Skin epidermis (tissue), 12 donors: ENCODE results near the gene IKZF2.
"Not testable (repeated sequence)": the region's sequence is repeated elsewhere in the genome, so short reads cannot be mapped to it uniquely, and the experiment has no call there.

Experiments
- H3K27ac ChIP-seq, 21 experiments: fragments of 200-600 bp; sonication (generic) in 11 of 21; one replicate each; pipeline ENCODE4 v1.5.0; 2020; ENCODE audit warnings: mild to moderate bottlenecking in 3 of 21, inconsistent platforms in 2 of 21, moderate library complexity in 2 of 21
- H3K4me3 ChIP-seq, 7 experiments: fragments of 200-600 bp; sonication (generic) in 2 of 7; one replicate each; pipeline ENCODE4 v1.5.0; 2020; ENCODE audit warnings: inconsistent platforms in 2 of 7, mild to moderate bottlenecking in 2 of 7, moderate library complexity in 1 of 7

IKZF2 gene

DNA sequence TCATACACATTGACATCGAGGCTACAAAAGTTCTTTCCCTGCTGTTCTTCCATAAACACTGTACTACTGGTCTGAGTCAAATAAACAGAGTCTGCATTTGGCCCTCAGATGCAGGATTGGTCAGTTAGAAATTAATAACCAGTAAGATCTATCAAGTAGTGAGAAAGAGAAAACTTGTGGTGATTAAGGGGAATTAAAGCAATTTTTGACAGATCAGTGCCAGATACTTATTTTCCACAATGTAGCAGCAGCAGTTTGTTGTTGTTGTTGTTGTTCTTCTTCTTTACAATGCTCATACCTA, 85.0 kb downstream of the IKZF2 start:
- Histone ChIP-seq H3K27ac (peak overlapping the region in 6 of 21 experiments; percentile 11 to 60 (median 44)), H3K4me3 (peak overlapping the region in 1 of 7 experiments; percentile 18)

DNA sequence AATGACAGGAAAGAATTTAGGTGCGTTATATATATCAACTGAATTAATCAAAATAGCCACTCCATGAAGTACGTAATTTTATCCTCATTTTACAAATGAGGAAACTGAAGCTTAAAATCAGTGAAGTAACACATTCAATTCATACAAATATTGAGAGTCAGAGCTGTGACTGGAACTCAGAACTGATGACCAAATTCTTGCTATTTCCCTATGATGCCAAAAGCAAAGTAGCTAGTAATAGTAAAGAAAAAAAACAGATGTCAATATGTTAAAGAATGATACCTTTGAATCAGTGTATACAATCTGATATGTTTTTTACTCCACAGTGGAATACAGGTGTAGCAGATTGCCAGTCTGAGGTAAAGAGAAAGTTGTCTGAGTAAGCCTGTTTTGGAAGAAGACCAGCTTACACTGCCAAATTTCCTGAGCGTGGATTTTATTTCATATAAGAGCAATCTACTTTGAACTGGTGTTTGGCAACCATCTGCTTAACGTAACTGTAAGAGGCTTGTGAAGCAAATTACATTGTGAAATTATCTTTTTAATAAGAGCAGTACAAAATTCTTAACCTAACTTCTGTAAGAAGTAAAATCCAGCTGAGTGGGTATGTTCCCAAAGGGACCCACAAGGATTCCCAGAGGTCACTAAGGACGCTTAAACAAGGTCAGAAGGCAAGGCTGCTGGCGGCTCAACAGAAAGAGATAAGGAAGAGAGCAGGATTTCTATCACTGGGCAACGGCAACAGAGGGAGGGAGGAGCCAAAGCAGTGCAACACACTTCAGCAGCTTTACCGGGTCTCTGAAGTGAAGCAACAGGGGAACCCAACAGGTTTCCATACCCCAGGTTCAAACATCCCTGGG, 85.6 kb downstream of the IKZF2 start:
- H3K4me3 ChIP-seq, result peak overlapping the region in 1 of 7 experiments; percentile 18
- H3K27ac ChIP-seq, result peak overlapping the region in 10 of 21 experiments; percentile 1 to 62 (median 40)

DNA sequence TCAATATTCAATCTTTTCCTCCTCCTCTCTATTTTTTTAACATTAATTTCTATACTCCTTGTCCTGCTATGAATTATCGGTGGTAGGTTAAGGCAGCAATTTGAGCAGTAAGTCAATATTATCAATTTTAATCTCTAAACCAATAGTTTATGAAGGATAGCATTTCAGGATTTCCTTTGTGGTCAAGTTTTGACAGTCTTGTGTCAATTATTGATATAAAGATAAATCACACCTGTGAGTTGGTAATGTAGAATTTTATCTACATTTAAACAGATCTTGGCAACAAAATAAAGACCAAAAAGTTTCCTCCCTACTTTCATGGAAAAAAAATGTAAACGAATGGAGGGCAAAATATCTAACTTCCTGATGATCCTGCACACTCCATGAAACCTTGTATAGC, 87.3 kb downstream of the IKZF2 start:
- Histone ChIP-seq H3K27ac (no peak overlapping the region), H3K4me3 (no peak overlapping the region)

DNA sequence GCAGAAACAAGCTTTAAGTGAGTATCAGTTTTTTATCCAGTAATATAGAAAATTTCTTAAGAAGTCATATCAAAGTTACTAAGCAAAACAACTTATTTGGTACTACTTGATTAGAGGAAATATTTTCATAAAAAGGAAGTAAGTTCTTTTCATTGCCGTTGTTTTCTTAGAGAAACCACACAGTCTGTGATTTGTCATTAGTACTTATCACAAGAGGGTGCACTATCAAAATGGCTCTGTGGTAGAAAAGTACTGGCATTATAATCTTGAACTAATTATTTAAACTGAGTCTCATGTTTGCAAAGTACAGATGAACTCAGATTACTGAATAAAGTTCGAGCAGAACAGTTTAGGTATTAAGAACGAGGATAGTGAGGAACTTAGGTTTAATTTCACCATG, 93.4 kb downstream of the IKZF2 start:
- H3K4me3 ChIP-seq, result no peak overlapping the region
- H3K27ac ChIP-seq, result peak overlapping the region in 3 of 21 experiments; percentile 35 to 65 (median 54)

DNA sequence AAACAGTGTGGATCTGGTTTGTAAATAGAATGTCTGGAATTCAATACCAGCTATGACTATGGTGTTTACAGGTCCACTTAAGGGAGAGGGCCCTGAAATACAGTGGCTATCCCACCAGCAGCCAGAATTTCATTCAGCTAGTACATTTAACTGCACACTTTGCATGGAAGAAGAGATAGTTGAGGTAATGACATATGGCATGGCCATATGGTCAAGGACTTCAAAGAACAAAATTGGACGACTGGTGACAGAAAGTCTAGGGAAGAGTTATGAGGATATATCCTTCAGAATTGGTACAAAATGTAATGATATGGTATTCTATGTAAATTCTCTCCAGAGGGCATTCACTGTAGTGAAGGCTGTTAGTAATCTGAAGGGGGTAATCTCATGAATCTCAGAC, 105.0 kb downstream of the IKZF2 start:
- no peak overlapping the region for H3K27ac ChIP-seq
- no peak overlapping the region for H3K4me3 ChIP-seq

DNA sequence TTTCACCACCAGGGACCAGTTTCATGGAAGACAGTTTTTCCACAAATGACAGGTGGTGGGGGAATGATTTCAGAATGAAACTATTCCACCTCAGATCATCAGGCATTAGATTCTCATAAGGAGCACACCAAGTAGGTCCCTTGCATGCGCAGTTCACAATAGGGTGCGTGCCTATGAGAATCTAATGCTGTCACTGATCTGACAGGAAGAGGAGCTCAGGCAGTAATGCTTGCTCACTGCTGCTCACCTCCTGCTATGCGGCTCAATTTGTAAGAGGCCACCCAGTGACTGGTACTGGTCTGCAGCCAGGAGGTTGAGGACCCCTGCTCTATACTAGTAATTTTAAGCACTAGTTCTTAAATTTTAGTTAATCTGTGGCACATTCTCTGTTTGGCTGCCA, 107.8 kb downstream of the IKZF2 start:
- H3K27ac ChIP-seq, result no peak overlapping the region

DNA sequence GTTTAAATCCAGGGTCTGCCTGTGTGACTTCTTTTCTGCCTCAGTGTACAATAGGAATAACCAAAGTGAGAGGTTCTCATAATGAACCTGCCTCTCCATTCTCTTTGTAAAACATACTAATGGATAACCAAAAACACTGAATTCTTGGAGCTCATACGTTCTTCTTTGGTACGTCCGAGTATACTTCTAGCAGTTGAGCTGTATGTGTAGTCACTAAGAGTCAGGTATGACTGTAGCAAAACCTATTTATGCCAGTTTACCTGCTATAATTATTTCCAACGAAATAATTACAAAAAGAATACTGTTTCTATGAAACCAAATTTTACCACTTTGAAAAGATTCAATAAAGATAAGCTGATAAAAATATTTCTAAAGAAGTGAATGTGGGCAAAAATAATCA, 109.2 kb downstream of the IKZF2 start:
- Histone ChIP-seq H3K27ac (no peak overlapping the region), H3K4me3 (no peak overlapping the region)

More for the DNA sequence above, 107.8 kb downstream of the IKZF2 start:
- H3K4me3 ChIP-seq, result no peak overlapping the region

DNA sequence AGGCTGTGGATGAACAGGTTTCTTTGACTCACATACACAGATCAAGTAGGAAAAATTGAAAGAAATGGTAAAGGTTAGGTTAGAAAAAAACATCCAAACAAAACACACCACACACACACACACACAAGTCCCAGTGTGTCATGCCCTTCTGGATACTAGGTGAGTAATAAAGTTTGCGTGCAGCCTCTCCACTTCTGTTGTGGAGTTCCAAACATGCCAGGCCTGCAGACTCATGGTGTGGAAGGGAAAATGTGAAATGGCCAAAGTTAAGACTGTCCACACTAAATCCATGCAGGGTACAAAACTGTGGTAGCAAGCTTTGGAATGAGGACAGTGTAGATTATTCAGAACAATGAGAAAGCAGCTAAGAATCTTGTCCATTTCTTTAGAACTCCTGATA, 114.6 kb downstream of the IKZF2 start:
- H3K27ac ChIP-seq, result no peak overlapping the region
- H3K4me3 ChIP-seq, result no peak overlapping the region

DNA sequence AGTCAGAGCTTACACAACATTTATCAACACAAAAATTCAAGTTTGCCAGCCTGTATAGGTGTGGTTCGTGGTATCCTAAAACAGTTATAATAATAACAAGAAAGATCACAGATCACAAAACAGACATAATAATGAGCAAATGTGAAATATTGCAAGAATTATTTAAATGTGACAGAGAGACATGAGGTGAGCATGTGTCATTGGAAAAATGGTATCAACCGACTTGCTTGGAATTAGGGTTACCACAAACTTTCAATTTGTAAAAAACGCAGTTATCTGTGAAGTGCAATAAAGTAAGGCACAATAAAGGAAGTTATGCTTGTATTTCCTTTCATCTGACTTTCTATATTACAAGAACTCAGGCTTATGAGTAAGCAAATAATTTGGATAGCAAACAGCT, 116.8 kb downstream of the IKZF2 start:
- Histone ChIP-seq H3K27ac (no peak overlapping the region), H3K4me3 (no peak overlapping the region)

DNA sequence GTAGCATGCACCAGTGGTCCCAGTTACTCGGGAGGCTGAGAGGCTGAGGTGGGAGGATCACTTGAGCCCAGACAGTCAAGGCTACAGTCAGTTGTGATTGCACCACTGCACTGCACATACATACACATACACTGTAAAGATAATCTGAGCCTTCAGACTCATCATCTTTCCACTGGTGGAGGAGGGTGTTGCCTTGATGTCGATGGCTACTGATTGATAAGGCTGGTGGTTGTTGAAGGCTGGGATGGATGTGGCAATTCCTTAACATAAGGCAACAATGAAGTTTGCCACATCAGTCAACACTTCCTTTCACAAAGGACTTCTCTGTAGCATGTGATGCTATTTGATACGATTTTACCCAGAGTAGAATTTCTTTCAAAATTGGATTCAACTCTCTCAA, 118.8 kb downstream of the IKZF2 start:
- no peak overlapping the region for H3K27ac ChIP-seq
- no peak overlapping the region for H3K4me3 ChIP-seq

DNA sequence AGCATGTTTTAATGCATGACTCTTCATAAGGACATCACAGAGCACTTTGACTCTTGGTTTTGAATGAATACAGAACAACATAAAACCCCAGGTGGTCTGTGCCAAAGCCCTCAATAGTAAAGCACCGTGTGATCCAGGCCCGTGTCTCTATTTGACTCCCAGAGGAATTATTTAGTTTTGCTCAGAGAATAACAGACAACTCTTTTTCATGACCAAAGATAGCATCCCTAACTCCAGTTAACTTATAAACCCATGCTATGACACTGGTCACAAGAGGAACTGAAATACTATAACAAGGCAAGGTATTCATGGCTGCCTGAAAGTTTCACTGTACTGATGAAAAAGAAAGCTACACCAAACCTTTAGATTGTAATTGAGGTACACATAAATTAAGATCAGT, 128.4 kb downstream of the IKZF2 start:
- no peak overlapping the region for H3K27ac ChIP-seq
- no peak overlapping the region for H3K4me3 ChIP-seq

DNA sequence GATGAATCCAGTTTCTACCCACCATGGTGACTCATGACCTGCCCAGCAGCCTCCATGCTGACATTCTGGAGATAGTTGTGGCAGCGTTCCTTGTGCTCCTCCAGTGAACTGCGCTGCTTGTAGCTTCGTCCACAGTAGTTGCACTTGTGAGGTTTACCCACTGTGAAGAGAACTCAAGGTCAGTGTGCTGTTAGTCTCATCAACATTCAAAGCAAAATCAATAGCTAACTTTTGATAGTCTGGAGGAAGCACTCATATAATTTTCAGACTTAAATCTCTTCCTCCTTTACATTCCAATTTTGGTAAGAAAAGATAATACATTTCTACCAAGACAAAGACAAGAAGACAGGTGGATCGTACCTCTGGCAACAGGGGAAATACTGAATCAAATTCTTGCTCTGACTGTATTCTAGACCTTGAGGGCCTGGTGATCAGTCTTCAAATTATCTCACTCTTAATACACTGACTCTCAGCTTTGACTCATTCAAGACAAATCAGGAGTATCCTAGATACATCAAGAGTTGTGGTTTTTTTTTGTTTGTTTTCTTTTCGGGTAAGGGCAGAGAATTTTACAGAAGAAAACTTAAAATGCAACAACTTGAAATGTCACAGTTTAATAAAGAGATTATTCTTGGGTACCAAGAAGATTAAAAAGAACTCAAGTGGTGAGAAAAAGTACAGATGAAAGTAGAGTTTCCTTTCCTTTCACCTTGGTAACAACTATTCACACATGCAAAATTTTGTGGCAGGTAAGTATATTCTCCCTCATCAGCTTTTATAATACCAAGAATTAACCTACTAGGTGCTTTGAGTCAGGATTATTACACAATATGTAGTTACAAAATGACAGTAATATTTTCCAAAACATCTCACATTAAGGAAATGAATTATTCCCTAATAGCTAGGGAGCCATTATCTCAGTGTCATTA, 129.2 kb downstream of the IKZF2 start:
- H3K27ac ChIP-seq, result peak overlapping the region in 1 of 21 experiments; percentile 1
- H3K4me3 ChIP-seq, result no peak overlapping the region

DNA sequence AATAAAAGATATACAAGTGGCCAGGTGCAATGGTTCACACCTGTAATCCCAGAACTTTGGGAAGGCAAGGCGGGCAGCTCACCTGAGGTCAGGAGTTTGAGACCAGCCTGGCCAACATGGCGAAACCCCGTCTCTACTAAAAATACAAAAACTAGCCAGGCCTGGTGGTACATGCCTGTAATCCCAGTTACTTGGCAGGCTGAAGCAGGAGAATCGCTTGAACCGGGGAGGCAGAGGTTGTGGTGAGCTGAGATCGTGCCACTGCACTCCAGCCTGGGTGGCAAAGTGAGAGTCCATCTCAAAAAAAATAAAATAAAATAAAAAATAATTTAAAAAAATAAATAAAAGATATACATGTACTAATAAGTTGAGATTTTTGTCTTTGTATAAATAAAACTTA, 130.5 kb downstream of the IKZF2 start:
- not testable (repeated sequence) for H3K4me3 ChIP-seq, H3K27ac ChIP-seq

DNA sequence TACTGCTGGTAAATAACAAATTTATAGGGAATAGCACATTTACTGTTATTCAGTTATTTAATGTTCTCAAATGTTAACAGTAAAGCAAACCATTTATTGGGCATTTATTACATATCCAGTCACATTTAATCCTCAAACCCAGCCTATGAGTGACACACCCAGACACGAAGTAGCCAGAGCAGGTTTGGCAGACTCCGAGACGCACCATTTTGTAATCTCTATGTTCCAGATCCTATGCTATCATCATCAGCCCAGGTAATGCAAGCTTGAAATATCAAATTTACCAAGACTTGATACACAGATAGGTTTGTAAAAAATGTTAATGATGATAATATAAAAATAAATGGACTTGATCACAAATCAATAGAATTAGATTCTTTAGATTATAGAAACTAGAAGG, 131.1 kb downstream of the IKZF2 start:
- no peak overlapping the region for H3K4me3 ChIP-seq

DNA sequence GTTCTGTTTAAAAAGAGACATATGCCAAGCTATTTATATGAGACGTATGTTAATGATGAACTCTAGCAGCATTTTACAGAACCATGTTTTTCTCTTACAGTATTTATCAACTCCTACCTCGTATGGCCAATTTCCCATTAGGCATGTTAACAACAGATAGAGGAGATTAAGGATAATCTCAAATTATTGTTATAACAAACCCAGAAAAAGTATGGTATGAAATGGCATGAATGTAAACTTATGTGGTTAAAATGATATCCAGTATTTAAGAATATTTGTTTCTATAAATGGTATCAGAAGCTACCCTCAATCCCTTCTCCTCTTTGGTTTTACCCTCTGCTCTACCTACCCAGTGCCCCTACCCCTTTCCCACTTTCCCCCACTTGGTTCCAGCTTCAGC, 132.0 kb downstream of the IKZF2 start:
- H3K27ac ChIP-seq, result no peak overlapping the region

More for the DNA sequence above, 131.1 kb downstream of the IKZF2 start:
- H3K27ac ChIP-seq, result no peak overlapping the region

DNA sequence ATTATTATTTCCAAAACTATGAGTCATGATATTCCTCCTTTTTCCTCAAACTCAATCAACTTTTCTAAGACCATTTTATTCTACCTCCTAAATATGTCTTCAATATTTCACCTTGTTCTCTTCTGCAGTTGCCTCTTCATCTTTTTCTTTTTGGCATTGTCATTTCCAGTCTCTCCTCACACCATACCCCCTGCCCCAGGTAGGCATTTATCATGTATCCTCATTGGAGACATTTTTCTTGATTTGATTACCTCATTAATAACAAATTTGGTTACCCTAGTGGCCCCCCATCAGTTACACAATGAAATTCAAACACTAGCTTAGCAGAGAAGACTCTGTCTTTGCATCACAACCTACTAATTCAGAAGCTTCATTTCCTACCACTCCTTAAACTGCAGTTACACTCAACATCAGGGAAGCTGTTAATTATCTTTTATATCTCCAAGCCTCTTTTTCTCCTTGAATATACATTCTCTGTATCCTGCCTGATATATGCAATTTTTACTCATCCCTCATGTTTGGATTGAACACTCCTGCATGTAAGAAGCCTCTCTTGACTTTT, 133.0 kb downstream of the IKZF2 start:
- Histone ChIP-seq H3K27ac (no peak overlapping the region), H3K4me3 (no peak overlapping the region)

More for the DNA sequence above, 132.0 kb downstream of the IKZF2 start:
- no peak overlapping the region for H3K4me3 ChIP-seq

DNA sequence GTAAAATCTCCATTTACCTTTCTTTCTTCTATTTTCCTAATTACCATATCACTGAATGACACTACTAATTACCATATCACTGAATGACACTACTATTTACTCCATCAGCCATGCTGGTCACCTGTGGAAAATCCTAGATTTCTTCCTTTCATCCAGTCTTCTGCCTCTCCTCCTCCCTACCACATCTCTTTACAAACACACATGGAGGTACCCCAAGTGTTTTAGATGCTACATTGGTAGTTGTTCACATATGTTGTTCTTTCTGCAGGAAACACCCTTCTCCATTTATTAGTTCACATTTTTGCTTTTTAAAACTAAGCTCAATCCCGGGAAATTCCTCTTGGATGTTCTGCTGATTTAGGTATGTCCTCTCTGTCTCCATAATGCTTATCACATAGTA, 134.0 kb downstream of the IKZF2 start:
- no peak overlapping the region for H3K4me3 ChIP-seq
- peak overlapping the region in 1 of 21 experiments; percentile 10 for H3K27ac ChIP-seq

DNA sequence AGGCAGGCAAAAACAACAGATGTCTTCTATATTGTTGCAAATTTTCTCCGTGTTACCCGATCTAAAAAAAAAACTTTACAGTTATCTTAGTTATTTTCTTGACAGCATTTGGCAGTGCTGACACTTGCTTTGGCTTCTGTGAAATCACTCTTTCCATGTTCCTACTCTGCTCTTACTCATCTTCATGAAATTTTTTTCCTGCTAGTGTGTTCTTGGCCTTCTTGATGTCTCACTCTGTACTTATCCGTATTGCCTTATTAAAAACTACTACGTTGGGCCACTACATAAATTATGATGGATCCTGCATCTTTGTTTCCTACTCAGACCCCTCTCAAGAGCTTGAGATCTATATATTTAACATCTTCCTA, 134.4 kb downstream of the IKZF2 start:
- H3K27ac ChIP-seq, result peak overlapping the region in 1 of 21 experiments; percentile 10
- no peak overlapping the region for H3K4me3 ChIP-seq

DNA sequence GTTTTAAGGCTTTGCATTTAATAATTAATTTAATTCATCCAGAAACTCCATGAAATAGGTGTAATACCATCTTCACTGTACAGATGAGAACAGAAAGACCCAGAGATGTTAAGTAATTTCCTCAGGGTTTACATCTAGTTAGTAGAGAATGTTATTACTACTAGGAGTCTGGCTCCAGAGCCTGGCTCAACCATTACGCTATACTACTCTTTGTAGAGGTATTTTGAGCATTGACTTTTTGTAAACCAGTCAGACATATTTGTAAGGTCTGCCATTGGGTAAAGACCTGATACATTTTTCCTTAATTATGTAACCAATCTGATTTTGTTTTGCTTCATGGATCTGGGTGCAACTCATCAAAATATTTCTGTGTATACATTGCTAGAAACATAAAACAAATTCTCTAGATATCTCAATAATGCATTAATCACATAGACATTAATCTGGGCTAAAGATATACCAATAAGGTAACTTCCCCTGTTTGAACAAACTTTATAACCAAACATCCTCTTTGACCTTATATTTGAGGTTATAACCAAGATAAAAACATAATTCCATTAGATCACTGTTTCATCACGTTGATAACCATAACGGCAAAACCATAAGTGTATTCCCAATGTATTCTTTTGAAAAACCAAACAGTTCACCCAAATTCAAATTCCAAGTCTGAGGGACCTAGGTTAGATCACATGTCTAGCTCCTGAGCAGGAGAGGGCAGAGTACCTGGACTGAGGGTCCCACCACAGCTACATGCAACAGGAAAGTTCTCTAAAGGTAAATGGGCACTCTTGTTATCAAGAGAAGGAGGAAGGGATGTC, 135.0 kb downstream of the IKZF2 start:
- Histone ChIP-seq H3K27ac (peak overlapping the region in 1 of 21 experiments; percentile 10), H3K4me3 (no peak overlapping the region)
